Effector memory CD4-positive, alpha-beta T cell (primary cell): Measurements from ENCODE around the gene MGAT2.
"Not testable (repeated sequence)": the region's sequence is repeated elsewhere in the genome, so short reads cannot be mapped to it uniquely, and the experiment has no call there.

Experiments
- DNase-seq, 3 donors: peaks; one replicate each; pipeline ENCODE4 v3.0.0-alpha.2; 2020
- H3K27ac ChIP-seq: 2 replicates; pipeline ENCODE4 v1.7.0; 2013; ENCODE audit warnings: mild to moderate bottlenecking, low read length, moderate library complexity; ENCODE audit not compliant: insufficient read depth, poor library complexity, severe bottlenecking
- H3K27me3 ChIP-seq: replicated peaks from 2 replicates; pipeline ENCODE4 v1.7.0; 2013; ENCODE audit warnings: mild to moderate bottlenecking, low read length; ENCODE audit not compliant: insufficient read depth, control insufficient read depth, poor library complexity, severe bottlenecking
- H3K36me3 ChIP-seq: 2 replicates; pipeline ENCODE4 v1.7.0; 2013; ENCODE audit warnings: mild to moderate bottlenecking, low read length, moderate library complexity; ENCODE audit not compliant: control insufficient read depth, insufficient read depth
- H3K4me1 ChIP-seq: 2 replicates; pipeline ENCODE4 v1.7.0; 2013; ENCODE audit warnings: low read length, mild to moderate bottlenecking; ENCODE audit not compliant: control insufficient read depth, insufficient read depth, poor library complexity, severe bottlenecking
- H3K4me3 ChIP-seq: 2 replicates; pipeline ENCODE4 v1.7.0; 2013; ENCODE audit warnings: low read length, low read depth, mild to moderate bottlenecking; ENCODE audit not compliant: insufficient read depth, poor library complexity, severe bottlenecking
- H3K9me3 ChIP-seq: 2 replicates; pipeline ENCODE4 v1.7.0; 2013; ENCODE audit warnings: mild to moderate bottlenecking, low read length, moderate library complexity; ENCODE audit not compliant: control insufficient read depth

Gene MGAT2

GRCh38 chr14:49653508-49653907 lies 32.9 kb downstream of the MGAT2 start:
- DNase-seq = no peak
- Histone ChIP-seq H3K4me1 (no peaks in the 10 kb centered on the region), H3K27ac (no peak overlapping the region), H3K27me3 (no peaks in the 10 kb centered on the region), H3K9me3 (no peaks in the 10 kb centered on the region), H3K36me3 (no peaks in the 10 kb centered on the region), H3K4me3 (no peak overlapping the region)

- no peak for DNase-seq
- Histone ChIP-seq H3K4me1 (no peaks in the 10 kb centered on the region), H3K27me3 (no peaks in the 10 kb centered on the region), H3K4me3 (no peak overlapping the region), H3K36me3 (no peaks in the 10 kb centered on the region), H3K9me3 (no peaks in the 10 kb centered on the region), H3K27ac (no peak overlapping the region)
Measured at GRCh38 chr14:49654511-49654910, 33.9 kb downstream of the MGAT2 start.

GRCh38 chr14:49657500-49657899 lies 36.9 kb downstream of the MGAT2 start:
- H3K27me3 ChIP-seq, H3K9me3 ChIP-seq, DNase-seq, H3K4me3 ChIP-seq, H3K27ac ChIP-seq, H3K36me3 ChIP-seq, H3K4me1 ChIP-seq: not testable (repeated sequence)

- no peak overlapping the region for H3K27ac ChIP-seq
- no peak for DNase-seq
Measured at GRCh38 chr14:49659526-49660455, 39.2 kb downstream of the MGAT2 start.

GRCh38 chr14:49670475-49670874 lies 49.9 kb downstream of the MGAT2 start:
- H3K4me1 ChIP-seq = no peaks in the 10 kb centered on the region
- H3K27me3 ChIP-seq = no peaks in the 10 kb centered on the region
- H3K4me3 ChIP-seq = no peak overlapping the region
- no peak overlapping the region for H3K27ac ChIP-seq
- H3K9me3 ChIP-seq = no peaks in the 10 kb centered on the region
- no peaks in the 10 kb centered on the region for H3K36me3 ChIP-seq
- DNase-seq = no peak

More at GRCh38 chr14:49659526-49660455, 39.2 kb downstream of the MGAT2 start:
- Histone ChIP-seq H3K27me3 (no peaks in the 10 kb centered on the region), H3K4me1 (no peaks in the 10 kb centered on the region), H3K9me3 (no peaks in the 10 kb centered on the region), H3K36me3 (no peaks in the 10 kb centered on the region), H3K4me3 (no peak overlapping the region)
